IPS-11a (cell line): ENCODE data around the gene LGR4.
"Not testable (repeated sequence)": the region's sequence is repeated elsewhere in the genome, so short reads cannot be mapped to it uniquely, and the experiment has no call there.

ENCODE experiments used
- H3K4me3 ChIP-seq: one replicate; pipeline ENCODE4 v1.5.1; 2013; ENCODE audit warnings: low read depth, low read length, control low read depth

Gene LGR4

DNA sequence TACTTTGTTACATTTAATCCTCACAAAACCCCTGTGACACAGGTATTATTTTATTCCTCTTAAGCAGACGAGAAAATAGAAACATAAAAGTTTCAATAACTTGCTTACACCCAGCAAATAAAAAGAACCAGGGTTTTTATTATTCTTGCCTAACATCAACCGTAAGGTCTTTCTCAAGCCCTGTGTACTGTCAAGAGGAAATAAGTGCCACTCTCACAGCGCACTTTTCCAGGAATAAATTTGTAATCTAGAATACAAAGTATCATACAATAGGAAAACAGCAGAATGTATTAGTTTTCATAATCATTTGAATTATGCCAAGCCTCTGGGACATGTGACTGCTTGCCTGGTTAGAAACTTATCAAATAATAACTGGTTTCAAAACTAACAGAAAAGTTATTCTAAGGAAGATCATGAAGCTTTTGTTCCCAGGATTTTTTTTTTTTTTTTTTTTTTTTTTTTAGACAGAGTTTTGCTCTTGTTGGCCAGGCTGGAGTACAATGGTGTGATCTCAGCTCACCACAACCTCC lies 117.0 kb downstream of the LGR4 start:
- no peak overlapping the region for H3K4me3 ChIP-seq

DNA sequence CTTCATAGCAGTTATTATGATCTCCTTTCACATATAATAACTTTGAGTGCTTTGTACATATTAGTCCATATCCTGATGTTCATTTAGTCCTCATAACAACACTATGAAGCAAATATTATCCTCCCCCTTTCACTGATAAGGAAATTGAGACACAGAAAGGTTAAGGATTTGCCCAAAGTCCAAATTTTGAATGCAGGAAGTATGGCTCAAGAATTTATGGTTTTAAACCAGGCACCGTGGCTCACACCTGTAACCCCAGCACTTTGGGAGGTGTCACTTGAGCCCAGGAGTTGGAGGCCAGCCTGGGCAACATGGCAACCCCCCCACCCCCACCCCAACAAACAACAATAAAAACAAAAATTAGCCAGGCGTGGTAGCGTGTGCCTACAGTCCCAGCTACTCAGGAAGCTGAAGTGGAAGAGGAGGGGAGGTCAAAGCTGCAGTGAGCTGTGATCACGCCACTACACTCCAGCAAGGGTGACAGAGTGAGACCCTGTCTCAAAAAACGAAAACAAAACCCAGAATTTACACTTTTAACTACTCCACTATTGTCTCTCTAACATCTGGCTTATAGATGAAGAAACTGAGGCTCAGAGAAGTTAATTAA lies 118.1 kb downstream of the LGR4 start:
- H3K4me3 ChIP-seq: no peak overlapping the region

DNA sequence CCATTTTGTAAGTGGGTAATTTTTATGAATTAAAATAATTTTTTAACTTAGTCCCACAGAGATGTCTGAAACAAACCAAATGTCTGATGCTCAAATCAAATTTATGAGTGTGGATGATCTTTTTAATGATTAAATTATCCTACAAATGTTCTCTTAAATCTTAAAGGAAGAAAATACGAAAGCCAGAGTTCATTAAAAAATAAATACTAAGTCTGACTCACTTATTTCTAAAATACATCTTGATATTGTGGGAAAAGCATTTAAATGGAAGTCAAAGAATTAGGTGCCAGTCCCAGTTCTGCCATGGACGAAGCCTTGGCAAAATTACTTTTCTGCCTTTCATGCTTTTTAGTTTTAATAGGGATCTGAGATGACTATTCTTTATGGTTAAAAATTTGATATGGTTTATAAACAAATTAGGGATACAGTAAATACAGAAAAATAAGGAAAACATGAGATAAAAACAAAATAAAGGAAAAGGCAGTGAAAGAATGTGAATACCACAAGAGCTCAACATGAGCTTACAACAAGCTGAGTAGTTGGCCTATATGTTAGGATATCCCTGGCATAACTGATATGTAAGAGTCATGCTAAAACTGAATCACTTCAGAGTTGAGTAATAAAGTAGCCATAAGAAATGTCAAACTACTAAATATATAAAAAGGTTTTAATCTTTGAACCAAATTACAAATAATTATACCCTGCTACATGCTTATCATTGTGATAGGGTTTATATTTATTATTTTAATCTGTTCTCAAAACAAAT lies 118.8 kb downstream of the LGR4 start:
- H3K4me3 ChIP-seq: no peak overlapping the region

DNA sequence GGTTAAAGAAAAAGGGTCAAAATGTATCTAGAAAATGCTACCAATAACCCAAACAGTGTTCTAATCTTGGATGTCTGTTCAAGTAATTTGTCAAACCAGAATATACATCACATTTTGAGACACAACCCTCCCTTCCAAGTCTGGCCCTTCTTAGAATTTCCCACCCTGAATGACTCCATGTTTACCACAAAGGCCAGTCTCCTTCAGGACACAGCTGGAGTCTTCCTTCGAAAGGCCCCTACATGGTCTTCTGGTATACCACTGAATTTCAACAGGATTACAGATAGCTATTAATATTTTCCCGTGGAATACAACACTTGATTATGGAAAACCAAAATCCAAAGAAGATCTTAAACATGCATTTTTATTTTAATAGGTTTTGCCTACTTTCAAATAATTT lies 119.8 kb downstream of the LGR4 start:
- H3K4me3 ChIP-seq: no peak overlapping the region

DNA sequence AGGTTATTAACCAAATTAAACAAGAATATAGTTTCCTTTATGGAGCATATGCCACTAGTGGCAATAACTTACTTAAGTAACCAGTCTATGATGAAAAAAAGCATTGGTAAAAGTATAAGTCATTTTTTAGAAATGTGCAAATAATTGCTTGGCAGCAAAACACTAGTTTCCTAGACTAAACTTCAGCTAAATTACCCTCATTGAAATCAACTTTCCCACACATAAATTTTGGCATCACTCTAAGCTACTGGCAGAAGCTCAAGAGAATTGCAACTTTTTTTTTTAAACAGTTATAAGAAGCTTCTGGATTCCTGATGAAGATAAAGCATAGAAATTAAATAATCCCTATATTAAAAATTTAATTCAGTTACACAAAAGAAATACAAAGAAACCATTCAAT lies 122.1 kb downstream of the LGR4 start:
- no peak overlapping the region for H3K4me3 ChIP-seq

DNA sequence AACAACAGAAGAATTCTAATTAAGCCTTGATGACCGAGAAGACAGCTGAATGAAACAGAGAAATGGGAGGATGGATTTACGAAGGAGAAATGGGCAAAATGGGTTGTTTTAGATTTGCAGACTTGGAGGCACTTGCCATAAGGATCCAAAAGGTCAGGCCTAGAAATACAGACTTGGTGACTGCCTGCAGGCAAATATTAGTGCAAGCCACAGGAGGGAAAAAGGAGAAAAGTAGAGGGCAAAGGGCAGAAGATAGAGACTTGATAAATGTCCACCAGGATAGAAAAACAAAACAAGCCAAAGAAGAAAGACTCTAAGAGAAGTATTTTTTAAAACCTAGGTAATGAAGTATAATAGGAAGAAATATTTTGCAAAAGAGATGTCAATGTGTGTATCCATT lies 122.7 kb downstream of the LGR4 start:
- no peak overlapping the region for H3K4me3 ChIP-seq

DNA sequence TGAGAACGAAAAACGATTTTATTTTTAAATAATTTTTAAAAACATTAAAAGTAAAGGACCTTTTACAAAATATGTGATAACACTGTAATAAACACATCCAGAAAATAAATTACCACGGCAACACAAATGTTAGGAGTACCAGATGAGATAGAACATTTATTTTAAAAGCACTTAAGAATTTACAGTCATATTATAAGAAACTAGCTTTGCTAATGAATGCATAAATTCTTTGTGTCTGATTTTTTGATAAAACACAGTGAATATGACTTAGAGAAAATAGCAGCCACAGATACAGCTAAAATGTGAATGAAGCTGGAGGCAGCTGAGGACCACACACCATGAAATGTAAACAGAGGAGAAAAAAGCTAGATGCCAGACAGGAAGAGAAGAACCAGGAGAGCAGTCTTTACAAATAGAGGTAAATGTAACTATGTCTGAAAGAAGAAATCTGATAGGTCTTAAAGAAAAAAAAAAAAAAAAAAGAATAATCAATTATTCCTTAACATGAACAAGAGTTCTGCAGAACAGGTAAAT lies 124.2 kb downstream of the LGR4 start:
- H3K4me3 ChIP-seq: no peak overlapping the region

DNA sequence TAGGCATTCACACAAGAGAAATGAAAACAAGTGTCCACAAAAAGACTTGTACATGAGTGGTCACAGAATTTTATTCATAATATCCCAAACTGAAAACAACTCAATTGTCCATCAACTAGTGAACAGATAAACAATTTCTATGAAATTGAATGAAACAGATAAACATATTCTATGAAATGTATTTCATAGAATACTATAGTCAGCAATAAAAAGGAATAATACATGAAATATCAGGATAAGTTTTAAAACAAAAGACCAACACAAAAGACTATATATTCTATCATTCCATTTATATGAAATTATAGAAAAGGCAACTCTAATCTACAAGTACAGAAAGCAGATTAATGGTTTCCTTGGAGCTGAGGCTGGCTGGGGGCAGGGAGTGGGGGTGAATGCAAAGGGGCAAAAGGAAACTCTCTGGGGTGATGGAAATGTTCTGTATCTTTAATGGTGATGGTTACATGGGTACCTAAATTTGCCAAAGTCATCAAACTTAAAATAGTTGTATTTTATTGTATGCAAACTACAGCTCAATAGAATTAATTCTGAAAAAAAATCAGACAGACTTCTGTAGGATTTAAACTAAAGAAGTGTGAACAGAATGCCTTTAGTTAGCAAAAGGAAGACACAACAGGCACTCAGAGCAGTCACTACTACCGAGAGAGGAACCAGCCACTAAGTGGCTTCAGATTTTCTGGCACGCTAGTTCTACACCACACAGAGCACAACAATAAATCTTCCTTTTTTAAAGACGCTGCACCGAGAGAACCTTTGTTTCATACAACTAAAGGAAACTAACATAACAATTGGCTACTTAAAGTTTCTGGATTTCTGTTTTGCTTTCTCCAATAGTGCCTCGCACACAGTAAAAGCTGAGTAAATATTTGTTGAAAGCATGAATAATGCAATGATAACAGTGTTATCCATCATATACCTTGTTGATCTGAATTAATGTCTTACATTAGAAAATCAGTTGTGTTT lies 124.9 kb downstream of the LGR4 start:
- no peak overlapping the region for H3K4me3 ChIP-seq

DNA sequence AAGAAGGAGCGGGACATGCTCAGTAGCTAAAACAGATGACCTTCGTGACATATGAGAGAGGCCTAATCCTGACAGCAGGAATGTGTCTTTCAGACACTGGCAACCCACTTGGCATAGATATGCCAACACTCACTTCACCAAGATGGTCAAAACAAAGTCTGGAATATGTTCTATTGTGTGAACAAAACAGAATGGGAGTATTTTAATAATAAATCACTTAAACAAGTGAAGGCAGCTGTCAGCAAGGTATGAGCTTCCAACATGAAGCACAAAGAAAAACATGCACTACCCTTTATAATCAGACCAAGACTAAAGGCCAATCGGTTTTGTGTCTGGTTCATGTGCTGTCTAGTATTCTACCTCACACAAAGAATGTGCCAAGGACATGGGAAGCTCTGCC lies 132.6 kb downstream of the LGR4 start:
- H3K4me3 ChIP-seq: no peak overlapping the region

DNA sequence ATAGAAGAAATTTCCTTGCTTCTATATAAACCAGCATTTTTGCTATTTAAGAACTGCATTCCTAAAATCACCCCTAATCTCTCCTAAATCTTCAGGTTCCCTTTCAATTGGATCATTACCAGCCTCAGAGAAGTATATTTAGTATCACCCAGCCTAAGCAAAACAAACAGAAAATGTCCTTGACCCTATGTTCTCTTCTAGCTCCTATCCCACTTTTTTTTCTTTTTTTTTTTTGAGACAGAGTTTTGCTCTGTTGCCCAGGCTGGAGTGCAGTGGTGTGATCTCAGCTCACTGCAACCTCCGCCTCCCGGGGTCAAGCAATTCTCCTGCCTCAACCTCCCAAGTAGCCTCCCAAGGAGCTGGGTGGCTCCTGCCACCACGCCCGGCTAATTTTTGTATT lies 137.8 kb downstream of the LGR4 start:
- not testable (repeated sequence) for H3K4me3 ChIP-seq

DNA sequence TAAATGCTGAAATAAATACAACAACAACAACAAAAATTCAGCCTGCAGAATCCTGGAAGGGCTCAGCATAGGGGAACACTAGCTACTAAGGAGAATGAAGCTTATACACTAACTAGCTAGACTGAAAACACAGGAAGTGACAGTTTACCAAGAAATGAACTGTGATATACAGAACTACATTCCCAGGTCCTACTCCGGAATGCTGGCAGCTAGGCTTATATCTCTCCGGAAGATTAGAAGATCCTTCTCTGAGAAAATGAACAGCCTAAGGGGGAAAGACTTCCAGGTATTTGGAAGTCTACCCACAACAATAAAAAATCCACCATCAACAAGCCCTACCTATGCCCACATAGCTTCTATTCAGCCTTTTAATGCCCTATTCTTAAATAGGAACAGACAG lies 140.6 kb downstream of the LGR4 start:
- no peak overlapping the region for H3K4me3 ChIP-seq

DNA sequence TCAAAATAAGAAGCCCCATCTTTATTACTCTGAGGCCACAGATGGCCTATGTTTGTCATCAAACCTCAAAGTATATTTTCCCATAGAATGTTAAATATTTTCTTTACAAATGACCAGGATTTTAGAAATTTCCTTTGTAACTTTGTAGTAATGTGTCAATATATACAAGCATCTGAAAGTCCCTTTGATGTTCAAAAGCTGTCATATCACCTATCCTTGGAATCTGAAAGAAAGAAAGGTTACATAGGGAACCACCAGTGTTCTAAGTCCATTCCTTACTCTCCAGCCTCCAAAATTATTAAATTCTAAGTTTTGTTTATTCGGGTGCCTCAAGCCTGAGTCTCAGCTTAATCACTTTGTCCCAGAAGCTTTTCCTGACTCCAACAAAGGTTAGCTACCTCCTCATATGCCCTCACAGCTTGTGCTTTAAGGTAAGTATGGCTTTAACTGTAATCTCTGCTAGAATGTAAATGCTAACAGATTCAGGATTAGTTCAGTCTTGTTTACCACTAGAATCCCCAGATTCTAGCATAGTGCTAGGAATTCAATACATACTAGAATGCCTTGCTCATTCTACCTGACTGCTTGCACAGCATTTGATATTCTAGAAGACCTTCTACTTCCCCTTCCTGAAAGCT lies 141.8 kb downstream of the LGR4 start:
- no peak overlapping the region for H3K4me3 ChIP-seq

DNA sequence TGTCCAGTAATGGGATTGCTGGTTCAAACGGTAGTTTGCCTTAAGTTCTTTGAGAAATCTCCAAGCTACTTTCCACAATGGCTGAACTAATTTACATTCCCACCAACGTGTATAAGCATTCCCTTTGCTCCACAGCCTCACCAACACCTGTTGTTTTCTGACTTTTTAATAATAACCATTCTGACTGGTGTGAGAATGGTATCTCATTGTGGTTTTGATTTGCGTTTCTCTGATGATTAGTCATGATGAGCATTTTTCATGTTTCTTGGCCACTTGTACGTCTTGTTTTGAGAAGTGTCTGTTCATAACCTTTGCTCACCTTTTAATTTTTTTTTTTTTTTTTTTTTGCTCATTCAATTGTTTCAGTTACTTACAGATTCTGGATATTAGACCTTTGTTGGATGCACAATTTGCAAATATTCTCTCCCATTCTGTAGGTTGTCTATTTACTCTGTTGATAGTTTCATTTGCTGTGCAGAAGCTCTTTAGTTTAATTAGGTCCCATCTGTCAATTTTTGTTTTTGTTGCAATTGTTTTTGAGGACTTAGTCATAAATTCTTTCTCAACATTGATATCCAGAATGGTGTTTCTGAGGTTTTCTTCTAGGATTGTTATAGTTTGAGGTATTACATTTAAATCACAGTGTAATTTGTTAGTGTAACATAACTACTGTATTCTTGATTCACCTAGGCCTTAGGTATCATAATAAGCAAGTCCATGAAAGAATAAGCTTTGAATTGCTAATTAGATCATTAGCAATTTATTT lies 142.5 kb downstream of the LGR4 start:
- H3K4me3 ChIP-seq: no peak overlapping the region

DNA sequence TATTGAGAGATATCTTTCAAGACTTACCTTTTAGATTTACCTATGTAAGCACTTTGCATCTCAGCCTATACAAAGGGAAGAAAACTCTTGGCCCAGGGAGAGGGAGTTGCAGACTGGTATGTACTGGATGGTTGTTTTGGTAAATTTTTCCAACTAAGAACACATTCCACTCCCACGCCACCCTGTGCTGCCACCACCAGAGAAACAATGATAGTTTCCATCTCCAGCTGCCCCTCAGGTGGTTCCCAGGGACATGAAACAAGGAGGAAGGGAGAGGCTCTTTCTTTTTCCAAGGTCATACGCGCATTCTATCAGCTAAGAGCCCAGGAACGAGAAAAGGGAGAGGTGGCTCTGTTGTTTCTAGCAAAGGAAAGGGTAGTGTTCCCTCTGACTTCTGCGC lies 144.0 kb downstream of the LGR4 start:
- no peak overlapping the region for H3K4me3 ChIP-seq

DNA sequence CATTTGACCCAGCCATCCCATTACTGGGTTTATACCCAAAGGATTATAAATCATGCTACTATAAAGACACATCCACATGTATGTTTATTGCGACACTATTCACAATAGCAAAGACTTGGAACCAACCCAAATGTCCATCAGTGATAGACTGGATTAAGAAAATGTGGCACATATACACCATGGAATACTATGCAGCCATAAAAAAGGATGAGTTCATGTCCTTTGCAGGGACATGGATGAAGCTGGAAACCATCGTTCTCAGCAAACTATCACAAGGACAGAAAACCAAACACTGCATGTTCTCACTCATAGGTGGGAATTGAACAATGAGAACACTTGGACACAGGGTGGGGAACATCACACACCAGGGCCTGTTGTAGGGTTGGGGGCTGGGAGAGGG lies 145.5 kb downstream of the LGR4 start:
- not testable (repeated sequence) for H3K4me3 ChIP-seq

DNA sequence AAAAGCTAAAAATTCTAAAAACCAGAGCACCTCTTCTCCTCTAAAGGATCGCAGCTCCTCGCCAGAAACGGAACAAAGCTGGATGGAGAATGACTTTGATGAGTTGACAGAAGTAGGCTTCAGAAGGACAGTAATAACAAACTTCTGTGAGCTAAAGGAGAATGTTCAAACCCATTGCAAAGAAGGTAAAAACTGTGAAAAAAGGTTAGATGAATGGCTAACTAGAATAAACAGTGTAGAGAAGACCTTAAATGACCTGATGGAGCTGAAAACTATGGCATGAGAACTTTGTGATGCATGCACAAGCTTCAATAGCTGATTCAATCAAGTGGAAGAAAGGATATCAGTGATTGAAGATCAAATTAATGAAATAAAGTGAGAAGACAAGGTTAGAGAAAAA lies 150.4 kb downstream of the LGR4 start:
- H3K4me3 ChIP-seq: not testable (repeated sequence)

DNA sequence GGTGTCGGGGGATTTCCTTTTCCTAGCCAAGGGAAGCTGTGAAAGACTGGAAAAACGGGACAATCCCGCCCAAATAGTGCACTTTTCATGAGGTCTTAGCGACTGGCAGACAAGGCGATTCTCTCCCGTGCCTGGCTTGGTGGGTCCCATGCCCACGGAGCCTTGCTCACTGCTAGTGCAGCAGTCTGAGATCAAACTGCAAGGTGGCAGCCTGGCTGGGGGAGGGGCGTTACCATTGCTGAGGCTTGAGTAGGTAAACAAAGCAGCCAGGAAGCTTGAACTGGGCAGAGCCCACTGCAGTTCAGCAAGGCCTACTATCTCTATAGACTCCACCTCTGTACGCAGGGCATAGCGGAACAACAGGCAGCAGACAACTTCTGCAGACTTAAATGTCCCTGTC lies 151.2 kb downstream of the LGR4 start:
- not testable (repeated sequence) for H3K4me3 ChIP-seq

DNA sequence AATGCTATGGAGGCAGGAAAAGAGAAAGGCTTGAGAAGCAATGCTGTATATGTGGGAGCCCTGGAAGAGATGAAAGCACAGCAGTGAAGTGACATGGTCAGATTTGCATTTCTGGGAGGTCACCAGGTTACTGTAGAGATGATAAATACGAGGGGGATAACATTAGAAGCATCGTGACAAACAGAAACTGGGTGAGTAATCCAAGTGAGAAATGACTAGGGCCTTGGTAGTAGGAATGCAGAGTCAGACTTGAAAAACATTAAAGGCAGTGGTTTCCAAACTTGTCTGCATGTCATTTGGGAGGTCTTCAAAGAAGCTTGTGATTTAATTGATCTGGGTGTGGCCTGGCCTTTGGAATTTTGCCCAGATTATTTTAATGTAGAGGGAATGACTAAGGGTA lies 153.5 kb downstream of the LGR4 start:
- H3K4me3 ChIP-seq: no peak overlapping the region

DNA sequence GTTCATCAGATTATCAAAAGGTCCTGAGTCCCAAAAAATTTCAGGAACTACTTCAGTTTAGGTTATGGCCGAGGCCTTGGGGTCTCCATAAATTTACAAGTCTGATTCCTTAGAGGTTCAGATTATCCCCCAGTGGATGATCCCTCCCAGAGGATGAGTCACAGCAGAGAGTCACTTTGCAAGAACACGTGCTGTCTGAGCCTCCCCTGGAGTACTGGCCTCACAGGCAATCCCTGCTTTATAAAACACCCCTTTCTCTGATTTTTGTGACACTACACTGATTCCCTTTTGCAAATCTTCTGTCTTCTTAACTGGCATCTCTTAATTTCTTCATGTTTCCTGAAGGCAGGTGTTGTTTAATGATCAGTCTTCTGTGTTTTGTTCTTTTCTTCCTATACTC lies 154.8 kb downstream of the LGR4 start:
- no peak overlapping the region for H3K4me3 ChIP-seq
